Measurements from ENCODE around the gene ARSG. TPM values are rescaled to one million over a fixed set of nuclear protein-coding genes. Genes with fewer than 3 reads are reported as not detected.
A peak's percentile ranks its signal among the peaks of the same experiment; 100 is the strongest.

Gene ARSG
- total and polyA plus RNA-seq, 9 of the 15 experiments (the other 6 are each of a cell fraction or from before 2014, with no cell fraction given): 1.0 to 5.6 (median 1.8) TPM

- no peak for TF ChIP-seq CC2D1A (IDR thresholded peaks at IDR 0.05)
- no peak for TF ChIP-seq HSF4 (CRISPR knock-in tag; IDR thresholded peaks at IDR 0.05; ENCODE audit: borderline replicate concordance)
- no peak for TF ChIP-seq HDAC8 (tag; IDR thresholded peaks at IDR 0.05)
- TF ChIP-seq STAT6 (CRISPR knock-in tag; IDR thresholded peaks at IDR 0.05): no peak
- TF ChIP-seq TGIF2 (CRISPR knock-in tag; IDR thresholded peaks at IDR 0.05): no peak
- no peak for TF ChIP-seq E4F1 (CRISPR knock-in tag; IDR thresholded peaks at IDR 0.05; ENCODE audit: borderline replicate concordance)
- TF ChIP-seq ZNF639 (CRISPR knock-in tag; conservative IDR thresholded peaks at IDR 0.05 in 1 of 2, IDR thresholded peaks at IDR 0.05 in 1 of 2): peak in 1 of 2 experiments; percentile 67; a peak in 1 of 4 replicates
- TF ChIP-seq MCM5 (IDR thresholded peaks at IDR 0.05; ENCODE audit: low read depth): no peak
- TF ChIP-seq ZNF583 (CRISPR knock-in tag; IDR thresholded peaks at IDR 0.05): 0 out of 2 replicates have a peak, but pooled peaks have one; percentile 41
- TF ChIP-seq ZNF561 (CRISPR knock-in tag; conservative IDR thresholded peaks at IDR 0.05): no peak
- no peak for TF ChIP-seq RBM15 (IDR thresholded peaks at IDR 0.05; ENCODE audit: insufficient read depth, low read length)
- no peak for TF ChIP-seq CCAR2 (IDR thresholded peaks at IDR 0.05; ENCODE audit: low read depth, low read length)
- no peak for TF ChIP-seq PHTF2 (CRISPR knock-in tag; IDR thresholded peaks at IDR 0.05)
- peak in 1 of 2 experiments; percentile 51; a peak in 2 of 4 replicates for TF ChIP-seq ETV6 (IDR thresholded peaks at IDR 0.05; ENCODE audit: borderline replicate concordance in 1 of 2, low read depth in 2 of 2, low read length in 1 of 2)
- no peak for TF ChIP-seq ETV6 (CRISPR knock-in tag; IDR thresholded peaks at IDR 0.05; ENCODE audit: borderline replicate concordance)
- no peak for TF ChIP-seq NKRF (IDR thresholded peaks at IDR 0.05; ENCODE audit: borderline replicate concordance)
- TF ChIP-seq NFRKB (IDR thresholded peaks at IDR 0.05; ENCODE audit: low read depth): peak; percentile 69
Measured at GRCh38 chr17:68437979-68438822, 146.9 kb downstream of the ARSG start (continued).
